Measurements from ENCODE around the gene NDN. TPM values are rescaled to one million over a fixed set of nuclear protein-coding genes. Genes with fewer than 3 reads are reported as not detected.
"Not testable (repeated sequence)": the region's sequence is repeated elsewhere in the genome, so short reads cannot be mapped to it uniquely, and the experiment has no call there.

Gene NDN, protein sequence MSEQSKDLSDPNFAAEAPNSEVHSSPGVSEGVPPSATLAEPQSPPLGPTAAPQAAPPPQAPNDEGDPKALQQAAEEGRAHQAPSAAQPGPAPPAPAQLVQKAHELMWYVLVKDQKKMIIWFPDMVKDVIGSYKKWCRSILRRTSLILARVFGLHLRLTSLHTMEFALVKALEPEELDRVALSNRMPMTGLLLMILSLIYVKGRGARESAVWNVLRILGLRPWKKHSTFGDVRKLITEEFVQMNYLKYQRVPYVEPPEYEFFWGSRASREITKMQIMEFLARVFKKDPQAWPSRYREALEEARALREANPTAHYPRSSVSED
- 35.5 TPM for total RNA-seq
- long read RNA-seq, transcript NDN-202 (1 exons, 1,627 nt): major isoform, 98 of 98 reads
- long read RNA-seq, partial matches to known transcripts: 0 of 98 reads
- long read RNA-seq, other reads (novel, unspliced or antisense): 0 of 98 reads

GRCh38 chr15:23687143-23687470 is at the start of gene NDN:
TSS of gene NDN (minus strand) at chr15:23687305. CDS start at chr15:23687217, 88 bp downstream.
- ATAC-seq: peak; percentile 87
- intact Hi-C loops (cut with micrococcal nuclease): no loop called here
- peak; percentile 75 for DNase-seq

DNA sequence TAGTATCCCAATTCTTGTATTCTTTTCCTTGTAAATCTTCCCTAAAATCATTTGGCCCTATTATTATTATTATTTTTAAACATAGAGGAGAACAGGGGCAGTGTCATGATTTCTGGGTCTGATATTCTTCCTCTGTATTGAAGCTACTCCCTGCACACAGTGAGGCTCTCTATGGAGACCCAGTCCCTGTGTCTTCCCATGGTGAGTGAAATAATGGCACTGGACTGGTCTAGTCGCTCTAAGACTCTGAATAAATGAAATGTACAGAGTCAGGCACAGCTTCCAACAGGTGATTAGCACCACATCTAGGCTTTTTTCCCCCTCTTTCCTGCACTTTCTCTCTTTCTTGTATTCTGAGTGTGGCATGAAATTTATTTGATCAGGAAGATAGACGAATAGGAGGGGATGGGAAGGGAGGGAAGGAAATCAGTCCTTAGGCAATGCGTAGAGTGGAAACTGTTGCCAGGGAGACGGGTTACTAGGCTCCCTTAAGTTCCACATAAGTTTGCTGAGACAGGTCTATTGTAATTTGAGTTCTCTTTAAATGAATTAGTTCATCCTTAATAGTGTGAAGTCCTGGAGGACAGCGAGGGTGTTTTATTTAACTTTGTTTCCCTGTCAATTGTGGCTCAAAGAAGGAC is 49.0 kb upstream of the NDN start:
- intact Hi-C loops (cut with micrococcal nuclease): no loop called here
- DNase-seq: no peak
- no peak for ATAC-seq

GRCh38 chr15:23734862-23735261 is 47.8 kb upstream of the NDN start:
- intact Hi-C loops (cut with micrococcal nuclease): no loop called here
- DNase-seq: no peak
- ATAC-seq: no peak

GRCh38 chr15:23713874-23714656 is 27.0 kb upstream of the NDN start:
- DNase-seq; intact Hi-C loops (cut with micrococcal nuclease); ATAC-seq: not testable (repeated sequence)

- no peak for DNase-seq
- no peak for ATAC-seq
- intact Hi-C loops (cut with micrococcal nuclease): no loop called here
These were observed 21.2 kb upstream of the NDN start for GRCh38 chr15:23708332-23708731.

- no peak for ATAC-seq
- intact Hi-C loops (cut with micrococcal nuclease): no loop called here
- DNase-seq: no peak
These were observed 8.2 kb upstream of the NDN start for GRCh38 chr15:23695282-23695681.

DNA sequence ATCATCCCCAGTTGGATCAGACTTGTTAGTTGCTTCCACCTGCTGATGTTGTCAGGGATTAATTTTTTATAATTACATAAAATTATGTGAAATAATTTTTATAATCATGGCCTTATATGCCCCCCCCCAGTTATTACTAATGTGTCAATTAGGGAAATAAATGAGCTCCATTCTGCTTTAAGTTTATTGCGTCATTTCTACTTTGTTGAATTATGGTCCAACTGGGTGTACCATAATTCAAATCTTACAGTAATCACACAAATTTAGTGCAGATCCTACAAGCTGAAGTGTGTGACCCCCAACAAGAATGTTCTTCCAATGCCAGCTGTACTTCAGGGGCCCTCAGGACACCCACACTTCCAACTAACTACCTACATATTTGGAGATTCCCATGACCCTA is 7.5 kb upstream of the NDN start:
- DNase-seq (no peak), ATAC-seq (no peak)
- intact Hi-C loops (cut with micrococcal nuclease): no loop called here

DNA sequence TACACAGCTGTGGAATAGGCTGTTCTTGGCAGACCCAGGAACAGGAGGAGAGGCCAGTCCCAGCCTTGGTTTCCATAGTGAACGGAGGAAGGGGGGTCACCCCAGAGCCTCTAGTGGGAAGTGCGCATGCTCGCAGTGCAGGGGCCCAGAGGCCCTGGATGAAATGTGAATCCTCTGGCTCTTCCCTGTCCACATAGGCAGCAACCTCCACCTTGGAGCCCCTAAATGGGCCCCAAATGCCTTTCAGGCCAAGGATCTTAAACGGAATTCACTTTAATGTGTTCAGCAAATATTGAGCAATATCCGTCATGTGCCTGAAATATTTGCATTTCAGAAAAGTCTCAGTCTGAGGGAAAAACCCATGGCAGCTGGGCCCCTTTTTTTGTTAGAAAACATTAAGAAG is 3.3 kb upstream of the NDN start:
- peak; percentile 89 for ATAC-seq
- intact Hi-C loops (cut with micrococcal nuclease): no loop called here
- DNase-seq: peak; percentile 62

GRCh38 chr15:23690015-23690414 is 2.9 kb upstream of the NDN start:
- intact Hi-C loops (cut with micrococcal nuclease): no loop called here
- ATAC-seq: no peak

GRCh38 chr15:23686466-23687142 is 501 bp downstream of the NDN start:
- intact Hi-C loops (cut with micrococcal nuclease): no loop called here
- DNase-seq: peak; percentile 33
- ATAC-seq: peak; percentile 62

More at GRCh38 chr15:23690015-23690414, 2.9 kb upstream of the NDN start:
- DNase-seq: no peak

GRCh38 chr15:23671481-23671880 is 15.6 kb downstream of the NDN start:
- intact Hi-C loops (cut with micrococcal nuclease): no loop called here
- ATAC-seq: no peak

GRCh38 chr15:23670970-23671369 is 16.1 kb downstream of the NDN start:
- intact Hi-C loops (cut with micrococcal nuclease): no loop called here
- DNase-seq: no peak
- no peak for ATAC-seq

More at GRCh38 chr15:23671481-23671880, 15.6 kb downstream of the NDN start:
- DNase-seq: no peak

DNA sequence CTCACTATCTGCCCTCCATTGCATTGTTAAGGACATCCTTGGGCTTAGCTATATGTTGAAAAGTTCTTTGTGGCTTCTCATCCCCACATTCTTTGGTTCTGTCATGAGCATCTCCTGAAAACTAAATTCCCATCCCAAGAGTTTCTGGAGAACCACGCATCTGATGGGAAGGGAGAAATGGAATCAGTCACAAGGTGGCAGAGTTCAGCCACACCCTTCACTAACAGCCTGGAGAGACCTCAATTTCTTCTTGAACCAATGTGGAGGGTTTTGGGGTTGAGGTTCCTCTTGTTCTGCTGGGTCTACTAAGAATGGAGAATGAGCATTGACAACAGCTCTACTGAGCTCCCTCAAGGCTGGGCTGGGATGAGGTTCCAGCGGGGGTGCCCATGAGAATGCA is 23.9 kb downstream of the NDN start:
- intact Hi-C loops (cut with micrococcal nuclease): no loop called here
- ATAC-seq (no peak), DNase-seq (no peak)

DNA sequence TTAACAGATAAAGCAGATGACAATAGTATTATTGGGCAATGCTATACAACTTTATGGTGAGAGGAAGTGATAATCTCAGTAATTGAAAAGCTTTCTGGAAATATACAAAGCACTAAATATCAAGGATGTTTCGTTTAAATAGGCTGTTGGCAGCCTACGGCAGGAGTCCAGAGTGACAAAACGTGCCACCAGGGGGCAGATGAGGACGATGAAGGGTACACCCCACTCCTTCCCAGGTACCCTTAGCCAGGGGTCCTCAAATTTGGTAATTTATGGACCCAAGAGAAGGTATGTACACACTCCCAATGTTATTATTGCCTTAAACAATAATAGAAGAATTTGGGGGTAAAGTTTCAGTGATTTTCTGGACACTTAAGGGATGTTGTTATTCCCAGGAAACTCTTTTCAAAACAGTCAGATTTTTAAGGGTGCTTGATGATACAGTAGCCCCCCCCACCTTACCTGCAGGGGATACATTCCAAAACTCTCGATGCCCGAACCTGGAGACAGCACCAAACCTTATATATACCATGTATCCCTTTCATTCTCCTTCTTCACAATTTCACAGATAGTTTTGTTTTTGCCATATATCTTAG is 38.1 kb downstream of the NDN start:
- intact Hi-C loops (cut with micrococcal nuclease): loop anchor here (10.0 kb wide), 1 partner anchor 206 kb away; no protein-coding TSS in a partner anchor
- ATAC-seq (no peak), DNase-seq (peak; percentile 47)

GRCh38 chr15:23647421-23648370 is 39.4 kb downstream of the NDN start, which contains the start of gene MAGEL2:
TSS of gene MAGEL2 (minus strand) at chr15:23647867. CDS start at chr15:23647742, 125 bp downstream.
- intact Hi-C loops (cut with micrococcal nuclease): loop anchor here (10.0 kb wide), 1 partner anchor 207 kb away; no protein-coding TSS in a partner anchor
- peak; percentile 20 for ATAC-seq

GRCh38 chr15:23647001-23647295 is 40.2 kb downstream of the NDN start:
- ATAC-seq (no peak), DNase-seq (no peak)
- intact Hi-C loops (cut with micrococcal nuclease): loop anchor here (10.0 kb wide), 1 partner anchor 208 kb away; no protein-coding TSS in a partner anchor

More at GRCh38 chr15:23647421-23648370, 39.4 kb downstream of the NDN start, which contains the start of gene MAGEL2:
- no peak for DNase-seq

- DNase-seq (no peak), ATAC-seq (no peak)
- intact Hi-C loops (cut with micrococcal nuclease): loop anchor here (10.0 kb wide), 1 partner anchor 208 kb away; no protein-coding TSS in a partner anchor
These were observed 40.7 kb downstream of the NDN start for GRCh38 chr15:23646165-23647000.
